Tibial artery (tissue), 4 donors: ENCODE data around the gene GRIK1.

ENCODE experiments used
- DNase-seq, 2 donors: peaks; one replicate each; pipeline ENCODE4 v3.0.0-alpha.2; 2019
- H3K27ac ChIP-seq, 2 donors: fragments of 200-600 bp; sonication (generic) in 1 of 2; 1 replicate in 1 of 2; 2 replicates in 1 of 2; pipeline ENCODE4 v1.5.1; 2018 to 2019; ENCODE audit warnings: mild to moderate bottlenecking in 1 of 2
- H3K27me3 ChIP-seq, 2 donors: fragments of 200-600 bp; sonication (generic) in 1 of 2; one replicate each; pipeline versions ENCODE4 v1.5.1 to v1.6.0; 2016 to 2019
- H3K36me3 ChIP-seq, 3 donors: fragments of 200-600 bp; sonication (generic) in 2 of 3; one replicate each; pipeline ENCODE4 v1.5.1; 2016 to 2019; ENCODE audit warnings: mild to moderate bottlenecking in 2 of 3
- H3K4me1 ChIP-seq, 4 donors: fragments of 200-600 bp; sonication (generic) in 2 of 4; 1 replicate in 3 of 4; 2 replicates in 1 of 4; pipeline ENCODE4 v1.5.1; 2016 to 2019
- H3K4me3 ChIP-seq, 2 donors: fragments of 200-600 bp; sonication (generic) in 1 of 2; 1 replicate in 1 of 2; 2 replicates in 1 of 2; pipeline ENCODE4 v1.5.1; 2018 to 2019; ENCODE audit warnings: mild to moderate bottlenecking in 2 of 2
- H3K9me3 ChIP-seq, 3 donors: fragments of 200-600 bp; sonication (generic) in 1 of 3; one replicate each; pipeline ENCODE4 v1.5.1; 2016 to 2019
- intact Hi-C: fragments of 100-400 bp; cut with DNase I; formaldehyde crosslinking; loops from one replicate; pipeline ENCODE4 v1.15.0; 2023; ENCODE audit warnings: low total_unique reads
- TF ChIP-seq, protein P1 (sequence below), 2 experiments: fragments of 200-600 bp in 1 of 2; fragments of 450-650 bp in 1 of 2; IDR thresholded peaks; one replicate each; pipeline ENCODE4 v1.5.1; 2017 to 2019; ENCODE audit warnings: antibody characterized with exemption in 2 of 2, mild to moderate bottlenecking in 1 of 2, moderate library complexity in 1 of 2

GRIK1 gene

GRCh38 chr21:29875036-29875716 is 64.6 kb downstream of the GRIK1 start:
- no peaks in the 10 kb centered on the region for H3K9me3 ChIP-seq
- H3K36me3 ChIP-seq = no peaks in the 10 kb centered on the region
- no peaks in the 10 kb centered on the region for H3K4me1 ChIP-seq
- intact Hi-C loops = no loop called here
- H3K27me3 ChIP-seq = no peaks in the 10 kb centered on the region
- H3K27ac ChIP-seq = no peak overlapping the region
- no peak overlapping the region for H3K4me3 ChIP-seq
- DNase-seq = no peak
- TF ChIP-seq, protein P1, sequence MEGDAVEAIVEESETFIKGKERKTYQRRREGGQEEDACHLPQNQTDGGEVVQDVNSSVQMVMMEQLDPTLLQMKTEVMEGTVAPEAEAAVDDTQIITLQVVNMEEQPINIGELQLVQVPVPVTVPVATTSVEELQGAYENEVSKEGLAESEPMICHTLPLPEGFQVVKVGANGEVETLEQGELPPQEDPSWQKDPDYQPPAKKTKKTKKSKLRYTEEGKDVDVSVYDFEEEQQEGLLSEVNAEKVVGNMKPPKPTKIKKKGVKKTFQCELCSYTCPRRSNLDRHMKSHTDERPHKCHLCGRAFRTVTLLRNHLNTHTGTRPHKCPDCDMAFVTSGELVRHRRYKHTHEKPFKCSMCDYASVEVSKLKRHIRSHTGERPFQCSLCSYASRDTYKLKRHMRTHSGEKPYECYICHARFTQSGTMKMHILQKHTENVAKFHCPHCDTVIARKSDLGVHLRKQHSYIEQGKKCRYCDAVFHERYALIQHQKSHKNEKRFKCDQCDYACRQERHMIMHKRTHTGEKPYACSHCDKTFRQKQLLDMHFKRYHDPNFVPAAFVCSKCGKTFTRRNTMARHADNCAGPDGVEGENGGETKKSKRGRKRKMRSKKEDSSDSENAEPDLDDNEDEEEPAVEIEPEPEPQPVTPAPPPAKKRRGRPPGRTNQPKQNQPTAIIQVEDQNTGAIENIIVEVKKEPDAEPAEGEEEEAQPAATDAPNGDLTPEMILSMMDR (IDR thresholded peaks at IDR 0.05) = no peak

GRCh38 chr21:29873908-29874307 is 65.9 kb downstream of the GRIK1 start:
- H3K9me3 ChIP-seq = no peaks in the 10 kb centered on the region
- TF ChIP-seq, protein P1 (IDR thresholded peaks at IDR 0.05) = no peak
- no peaks in the 10 kb centered on the region for H3K27me3 ChIP-seq
- intact Hi-C loops = no loop called here
- no peaks in the 10 kb centered on the region for H3K4me1 ChIP-seq
- no peak for DNase-seq
- H3K36me3 ChIP-seq = no peaks in the 10 kb centered on the region
- H3K27ac ChIP-seq = no peak overlapping the region
- H3K4me3 ChIP-seq = no peak overlapping the region

DNA sequence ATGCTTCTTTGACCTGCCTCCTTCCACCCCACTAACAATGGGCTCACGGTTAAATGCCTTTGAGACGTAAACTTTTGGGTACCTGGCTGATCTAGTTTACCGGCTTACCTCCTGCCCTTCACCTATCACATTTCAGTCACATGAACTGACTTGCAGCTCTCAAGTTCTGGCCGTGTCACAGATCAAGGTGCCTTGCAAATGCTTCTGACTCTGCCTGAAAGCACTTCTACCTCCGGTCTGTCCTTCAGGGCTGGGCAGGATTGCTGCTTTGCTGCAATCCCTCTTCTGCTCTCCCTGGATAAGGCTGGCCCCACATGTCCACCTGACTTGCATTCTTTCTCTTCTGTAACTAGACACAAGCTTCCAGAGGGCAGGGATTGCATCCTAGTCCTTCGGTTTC is 69.0 kb downstream of the GRIK1 start:
- no peaks in the 10 kb centered on the region for H3K36me3 ChIP-seq
- no peaks in the 10 kb centered on the region for H3K27me3 ChIP-seq
- TF ChIP-seq, protein P1 (IDR thresholded peaks at IDR 0.05) = no peak
- H3K4me3 ChIP-seq = no peak overlapping the region
- no peaks in the 10 kb centered on the region for H3K9me3 ChIP-seq
- no peak for DNase-seq
- intact Hi-C loops = no loop called here
- H3K27ac ChIP-seq = no peak overlapping the region
- no peaks in the 10 kb centered on the region for H3K4me1 ChIP-seq

DNA sequence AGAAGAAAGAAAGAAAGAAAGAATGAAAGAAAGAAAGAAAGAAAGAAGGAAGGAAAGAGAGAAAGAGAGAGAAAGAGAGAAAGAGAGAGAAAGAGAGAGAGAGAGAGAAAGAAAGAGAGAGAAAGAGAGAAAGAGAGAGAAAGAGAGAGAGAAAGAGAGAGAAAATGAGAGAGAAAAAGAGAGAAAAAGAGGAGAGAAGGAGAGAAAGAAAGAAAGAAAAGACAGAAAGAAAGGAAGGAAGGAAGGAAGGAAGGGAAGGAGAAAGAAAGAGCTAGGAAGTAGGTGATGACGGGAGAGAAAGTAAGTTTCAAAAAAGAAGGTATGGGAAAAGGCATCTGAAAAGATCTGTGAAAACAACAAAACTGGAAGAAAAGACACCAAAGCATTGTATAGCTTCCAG is 72.0 kb downstream of the GRIK1 start:
- intact Hi-C loops = no loop called here
- TF ChIP-seq, protein P1 (IDR thresholded peaks at IDR 0.05) = no peak

GRCh38 chr21:29860346-29860745 is 79.5 kb downstream of the GRIK1 start:
- H3K27me3 ChIP-seq = no peaks in the 10 kb centered on the region
- no peaks in the 10 kb centered on the region for H3K4me1 ChIP-seq
- DNase-seq = no peak
- H3K36me3 ChIP-seq = no peaks in the 10 kb centered on the region
- no peak overlapping the region for H3K4me3 ChIP-seq
- H3K9me3 ChIP-seq = no peaks in the 10 kb centered on the region
- H3K27ac ChIP-seq = no peak overlapping the region
- TF ChIP-seq, protein P1 (IDR thresholded peaks at IDR 0.05) = no peak
- intact Hi-C loops = no loop called here

More for the DNA sequence above, 72.0 kb downstream of the GRIK1 start:
- H3K27me3 ChIP-seq = no peaks in the 10 kb centered on the region
- no peaks in the 10 kb centered on the region for H3K36me3 ChIP-seq
- H3K4me1 ChIP-seq = no peaks in the 10 kb centered on the region
- no peak for DNase-seq
- no peaks in the 10 kb centered on the region for H3K9me3 ChIP-seq
- no peak overlapping the region for H3K4me3 ChIP-seq
- no peak overlapping the region for H3K27ac ChIP-seq

GRCh38 chr21:29857150-29857549 is 82.6 kb downstream of the GRIK1 start:
- Histone ChIP-seq H3K27me3 (no peaks in the 10 kb centered on the region), H3K4me3 (no peak overlapping the region), H3K9me3 (no peaks in the 10 kb centered on the region), H3K27ac (no peak overlapping the region), H3K36me3 (no peaks in the 10 kb centered on the region), H3K4me1 (no peaks in the 10 kb centered on the region)
- intact Hi-C loops = no loop called here
- DNase-seq = no peak
- TF ChIP-seq, protein P1 (IDR thresholded peaks at IDR 0.05) = no peak
